ENCODE data around the gene ZNF701. TPM values are rescaled to one million over a fixed set of nuclear protein-coding genes. Genes with fewer than 3 reads are reported as not detected.
"Not testable (repeated sequence)": the region's sequence is repeated elsewhere in the genome, so short reads cannot be mapped to it uniquely, and the experiment has no call there.

Gene ZNF701
- polyA plus RNA-seq (ENCODE audit: insufficient read length): 23.3 TPM
- long read RNA-seq, donor 1, partial matches to known transcripts: 0 of 4 reads
- long read RNA-seq, donor 1, other reads (novel, unspliced or antisense): 0 of 4 reads
- long read RNA-seq, donor 2, partial matches to known transcripts: 0 of 2 reads
- long read RNA-seq, donor 2, other reads (novel, unspliced or antisense): 0 of 2 reads
- long read RNA-seq, donor 3, transcript ZNF701-202 (4 exons, 2,634 nt): major isoform, 6 of 6 reads
- long read RNA-seq, donor 3, partial matches to known transcripts: 0 of 6 reads
- long read RNA-seq, donor 3, other reads (novel, unspliced or antisense): 0 of 6 reads
- long read RNA-seq, donor 4: 0 reads
- long read RNA-seq, donor 5, transcript ZNF701-202 (4 exons, 2,634 nt): major isoform, 6 of 7 reads
- long read RNA-seq, donor 5, partial matches to known transcripts: 0 of 7 reads
- long read RNA-seq, donor 5, other reads (novel, unspliced or antisense): 0 of 7 reads
- long read RNA-seq, donor 6, transcript ZNF701-202 (4 exons, 2,634 nt): major isoform, 5 of 5 reads
- long read RNA-seq, donor 6, partial matches to known transcripts: 0 of 5 reads
- long read RNA-seq, donor 6, other reads (novel, unspliced or antisense): 0 of 5 reads
- long read RNA-seq, donor 7, transcript ZNF701-202 (4 exons, 2,634 nt): major isoform, 7 of 7 reads
- long read RNA-seq, donor 7, partial matches to known transcripts: 0 of 7 reads
- long read RNA-seq, donor 7, other reads (novel, unspliced or antisense): 0 of 7 reads
- long read RNA-seq, donor 8, partial matches to known transcripts: 0 of 2 reads
- long read RNA-seq, donor 8, other reads (novel, unspliced or antisense): 0 of 2 reads

- DNase-seq: peak; percentile 92
These were observed at the start of gene ZNF701 for GRCh38 chr19:52570000-52570861. TSS of gene ZNF701 (plus strand) at chr19:52570287. CDS start at chr19:52574148, 3,861 bp downstream.

GRCh38 chr19:52522551-52522950 is 47.5 kb upstream of the ZNF701 start:
- no peak for DNase-seq

GRCh38 chr19:52524086-52524485 is 46.0 kb upstream of the ZNF701 start:
- no peak for DNase-seq

DNA sequence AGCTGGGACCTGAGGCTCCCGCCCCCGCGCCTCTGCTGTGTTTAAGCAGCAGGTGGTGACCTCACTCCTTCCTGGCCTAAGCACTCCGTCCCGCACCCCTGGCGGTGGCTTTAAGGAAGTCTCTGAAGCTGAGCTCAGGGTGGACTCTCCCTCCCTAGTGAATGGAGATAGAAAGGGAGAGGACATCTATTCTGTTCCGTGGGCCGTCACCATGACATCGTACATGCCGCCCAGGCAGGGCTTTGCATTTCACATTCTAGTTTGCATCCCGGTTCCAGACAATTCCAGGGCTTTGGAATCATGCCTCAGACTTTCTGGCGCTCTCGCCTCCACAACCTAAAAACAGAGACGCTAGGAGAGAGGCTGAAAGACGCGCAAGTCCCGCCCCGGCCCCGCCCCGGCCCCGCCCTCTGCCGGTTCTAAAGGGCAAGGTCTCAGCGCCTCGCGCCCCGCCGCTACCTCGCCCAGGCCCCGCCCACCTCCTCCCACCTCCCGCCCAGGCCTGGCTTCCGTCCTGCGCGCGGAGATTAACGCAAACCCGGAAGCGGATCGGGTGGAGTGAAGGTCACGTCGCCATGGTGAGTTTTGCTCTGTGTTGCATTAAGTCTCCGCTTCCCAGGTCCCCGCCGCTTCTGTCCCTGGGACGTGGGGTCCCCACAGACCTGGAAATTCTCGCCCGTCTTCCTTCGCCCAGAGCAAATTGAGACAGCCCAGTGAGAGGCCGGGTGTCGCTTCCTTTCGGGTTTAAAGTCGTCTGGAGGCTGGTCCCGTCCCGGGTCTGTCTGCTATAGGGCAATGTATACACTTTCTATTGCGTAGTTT is 42.7 kb upstream of the ZNF701 start, which contains the start of gene ZNF808:
Gene ZNF808 (plus strand): TSS at position 535 of the 822 bp plus-strand sequence. CDS start 15,617 bp downstream, outside the sequence.
- peak; percentile 90 for DNase-seq

- no peak for DNase-seq
These were observed 42.1 kb upstream of the ZNF701 start for GRCh38 chr19:52527956-52528351.

GRCh38 chr19:52532480-52532879 is 37.6 kb upstream of the ZNF701 start:
- DNase-seq: no peak

DNA sequence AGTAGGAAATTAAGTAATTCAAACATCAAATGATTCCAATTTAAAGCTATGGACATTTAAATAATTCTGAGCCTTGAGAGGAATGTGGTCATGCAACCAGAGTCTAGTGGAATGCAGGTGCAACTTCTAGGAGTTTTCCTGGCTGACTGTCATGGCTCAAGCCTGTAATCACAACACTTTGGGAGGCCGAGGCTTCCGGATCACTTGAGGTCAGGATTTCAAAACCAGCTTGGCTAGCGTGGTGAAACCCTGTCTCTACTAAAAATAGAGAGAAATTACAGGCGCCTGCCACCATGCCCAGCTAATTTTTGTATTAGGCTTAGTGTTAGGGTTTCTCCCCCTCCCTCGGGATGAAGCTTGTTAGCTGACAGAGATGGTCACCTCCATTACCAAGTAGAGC is 36.2 kb upstream of the ZNF701 start:
- no peak for DNase-seq

GRCh38 chr19:52535385-52535770 is 34.7 kb upstream of the ZNF701 start:
- not testable (repeated sequence) for DNase-seq

- DNase-seq: peak; percentile 79
These were observed 34.2 kb upstream of the ZNF701 start for GRCh38 chr19:52535771-52536447.

- DNase-seq: no peak
These were observed 33.7 kb upstream of the ZNF701 start for GRCh38 chr19:52536448-52536800.

DNA sequence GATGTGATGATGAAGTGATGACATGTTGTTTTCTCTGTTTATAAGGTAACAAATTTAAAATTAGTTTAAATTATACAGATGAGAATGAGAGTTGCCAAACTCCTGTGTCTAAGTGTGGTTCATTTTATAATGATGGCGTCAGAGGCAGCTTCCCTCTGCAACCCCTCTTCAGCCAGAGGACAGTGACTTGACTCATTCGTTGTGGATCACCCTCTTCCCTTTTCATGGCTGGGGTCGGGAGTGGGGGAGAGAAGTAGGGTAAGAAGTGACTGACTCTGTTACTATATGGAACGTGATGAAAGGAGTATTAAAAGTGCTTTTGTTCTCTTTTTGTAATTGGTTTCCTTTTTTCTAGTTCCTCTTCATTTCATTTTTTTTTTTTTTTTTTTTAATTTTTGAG is 31.3 kb upstream of the ZNF701 start:
- not testable (repeated sequence) for DNase-seq

- DNase-seq: not testable (repeated sequence)
These were observed 28.9 kb upstream of the ZNF701 start for GRCh38 chr19:52541176-52541575.

- no peak for DNase-seq
These were observed 28.5 kb upstream of the ZNF701 start for GRCh38 chr19:52541608-52542007.

- not testable (repeated sequence) for DNase-seq
These were observed 27.5 kb upstream of the ZNF701 start for GRCh38 chr19:52542541-52542940.

- DNase-seq: no peak
These were observed 27.0 kb upstream of the ZNF701 start for GRCh38 chr19:52542984-52543664.

- no peak for DNase-seq
These were observed 15.7 kb upstream of the ZNF701 start for GRCh38 chr19:52554216-52554971.

- no peak for DNase-seq
These were observed 12.7 kb upstream of the ZNF701 start for GRCh38 chr19:52557231-52557995.

DNA sequence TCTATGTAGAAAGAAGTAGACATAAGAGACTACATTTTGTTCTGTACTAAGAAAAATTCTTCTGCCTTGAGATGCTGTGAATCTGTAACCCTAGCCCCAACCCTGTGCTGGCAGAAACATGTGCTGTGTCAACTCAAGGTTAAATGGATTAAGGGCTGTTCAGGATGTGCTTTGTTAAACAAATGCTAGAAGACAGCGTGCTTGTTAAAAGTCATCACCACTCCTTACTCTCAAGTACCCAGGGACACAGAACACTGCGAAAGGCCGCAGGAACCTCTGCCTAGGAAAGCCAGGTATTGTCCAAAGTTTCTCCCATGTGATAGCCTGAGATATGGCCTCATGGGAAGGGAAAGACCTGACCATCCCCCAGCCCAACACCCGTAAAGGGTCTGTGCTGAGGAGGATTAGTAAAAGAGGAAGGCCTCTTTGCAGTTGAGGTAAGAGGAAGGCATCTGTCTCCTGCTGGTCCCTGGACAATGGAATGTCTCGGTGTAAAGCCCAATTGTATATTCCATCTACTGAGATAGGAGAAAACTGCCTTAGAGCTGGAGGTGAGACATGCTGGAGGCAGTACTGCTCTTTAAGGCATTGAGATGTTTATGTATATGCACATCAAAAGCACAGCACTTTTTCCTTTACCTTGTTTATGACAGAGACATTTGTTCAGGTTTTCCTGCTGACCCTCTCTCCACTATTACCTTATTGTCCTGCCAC is 11.2 kb upstream of the ZNF701 start:
- DNase-seq: not testable (repeated sequence)

All from left kidney (tissue), 8 donors.